ENCODE results near the gene TMEM9.

- TF ChIP-seq CTCF (IDR thresholded peaks at IDR 0.05), result no peak
- TF ChIP-seq POLR2A (IDR thresholded peaks at IDR 0.05), result no peak
Observed at GRCh38 chr1:201172326-201172725, 18.1 kb upstream of the TMEM9 start.
